MCF 10A (cell line): ENCODE data around the gene BEST3. TPM values are rescaled to one million over a fixed set of nuclear protein-coding genes. Genes with fewer than 3 reads are reported as not detected.

Experiments
- BruUV-seq: library from RNA; stranded (reverse); fragments of 400-500 nt; replicated peaks from 2 replicates; lab custom pipeline; 2021; lab: Mats Ljungman, UMichigan
- CTCF ChIA-PET: fragments of 300-600 bp; sonication (Branson Sonifier 250); formaldehyde crosslinking; extraction: SDS; loops from one replicate; lab custom pipeline; 2021; ENCODE audit warnings: antibody characterized with exemption, inconsistent platforms; lab: Yijun Ruan, JAX
- POLR2A ChIA-PET: fragments of 300-600, 350-650 bp; sonication (Branson Sonifier 250); formaldehyde crosslinking; extraction: SDS; loops from one replicate; lab custom pipeline; 2020; ENCODE audit warnings: antibody characterized with exemption, inconsistent platforms; lab: Yijun Ruan, JAX
- DNase-seq: peaks from one replicate; pipeline ENCODE4 v3.0.0-alpha.2; 2018; ENCODE audit not compliant: unreplicated experiment
- H3K27ac Mint-ChIP-seq: one replicate; pipeline ENCODE4 v1.8.0; 2022; ENCODE audit warnings: mild to moderate bottlenecking, low read depth, mixed read lengths; ENCODE audit not compliant: unreplicated experiment
- H3K27me3 Mint-ChIP-seq: one replicate; pipeline ENCODE4 v1.8.0; 2022; ENCODE audit warnings: mixed read lengths; ENCODE audit not compliant: insufficient read depth, unreplicated experiment
- H3K36me3 Mint-ChIP-seq: one replicate; pipeline ENCODE4 v1.8.0; 2022; ENCODE audit warnings: mild to moderate bottlenecking, moderate library complexity, mixed read lengths; ENCODE audit not compliant: insufficient read depth, unreplicated experiment
- H3K4me1 Mint-ChIP-seq: one replicate; pipeline ENCODE4 v1.8.0; 2022; ENCODE audit warnings: mixed read lengths; ENCODE audit not compliant: insufficient read depth, unreplicated experiment
- H3K4me3 Mint-ChIP-seq: one replicate; pipeline ENCODE4 v1.8.0; 2022; ENCODE audit warnings: mild to moderate bottlenecking, moderate library complexity, mixed read lengths; ENCODE audit not compliant: unreplicated experiment
- H3K9me3 Mint-ChIP-seq: one replicate; pipeline ENCODE4 v1.8.0; 2022; ENCODE audit warnings: mixed read lengths; ENCODE audit not compliant: unreplicated experiment
- intact Hi-C: fragments of 100-400 bp; cut with micrococcal nuclease; formaldehyde crosslinking; loops from 2 replicates; pipeline ENCODE4 v1.14.1; 2022
- total RNA-seq: library from RNA; stranded (reverse); gene quantifications from 2 replicates; pipeline ENCODE4 v1.2.3, GENCODE V29; 2022
- TF ChIP-seq, protein P1 (sequence below): fragments of 200-600 bp; IDR thresholded peaks from one replicate; pipeline ENCODE4 v1.8.0; 2022; ENCODE audit warnings: antibody characterized with exemption, mild to moderate bottlenecking; ENCODE audit not compliant: unreplicated experiment

Gene BEST3
- total RNA-seq, 1 experiment from 2014 or later = 0.56 TPM

GRCh38 chr12:69688021-69688420 is 11.1 kb downstream of the BEST3 start:
- intact Hi-C loops = no loop called here
- no peaks in the 10 kb centered on the region for H3K27me3 Mint-ChIP-seq
- H3K4me1 Mint-ChIP-seq = peaks cover 27% of the 10 kb centered on the region
- TF ChIP-seq, protein P1, sequence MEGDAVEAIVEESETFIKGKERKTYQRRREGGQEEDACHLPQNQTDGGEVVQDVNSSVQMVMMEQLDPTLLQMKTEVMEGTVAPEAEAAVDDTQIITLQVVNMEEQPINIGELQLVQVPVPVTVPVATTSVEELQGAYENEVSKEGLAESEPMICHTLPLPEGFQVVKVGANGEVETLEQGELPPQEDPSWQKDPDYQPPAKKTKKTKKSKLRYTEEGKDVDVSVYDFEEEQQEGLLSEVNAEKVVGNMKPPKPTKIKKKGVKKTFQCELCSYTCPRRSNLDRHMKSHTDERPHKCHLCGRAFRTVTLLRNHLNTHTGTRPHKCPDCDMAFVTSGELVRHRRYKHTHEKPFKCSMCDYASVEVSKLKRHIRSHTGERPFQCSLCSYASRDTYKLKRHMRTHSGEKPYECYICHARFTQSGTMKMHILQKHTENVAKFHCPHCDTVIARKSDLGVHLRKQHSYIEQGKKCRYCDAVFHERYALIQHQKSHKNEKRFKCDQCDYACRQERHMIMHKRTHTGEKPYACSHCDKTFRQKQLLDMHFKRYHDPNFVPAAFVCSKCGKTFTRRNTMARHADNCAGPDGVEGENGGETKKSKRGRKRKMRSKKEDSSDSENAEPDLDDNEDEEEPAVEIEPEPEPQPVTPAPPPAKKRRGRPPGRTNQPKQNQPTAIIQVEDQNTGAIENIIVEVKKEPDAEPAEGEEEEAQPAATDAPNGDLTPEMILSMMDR = no peak
- no peaks in the 10 kb centered on the region for H3K9me3 Mint-ChIP-seq
- H3K36me3 Mint-ChIP-seq = no peaks in the 10 kb centered on the region
- no peak overlapping the region for H3K4me3 Mint-ChIP-seq
- POLR2A ChIA-PET = no interaction called here
- no TSS peak for BruUV-seq
- no peak for DNase-seq
- CTCF ChIA-PET = interaction anchor here (0.5 to 1.5 kb wide), 2 partner anchors 48 to 770 kb away, joined by 3 to 7 read pairs; no protein-coding TSS in a partner anchor
- H3K27ac Mint-ChIP-seq = no peak overlapping the region

GRCh38 chr12:69687390-69687789 is 11.7 kb downstream of the BEST3 start:
- H3K9me3 Mint-ChIP-seq = no peaks in the 10 kb centered on the region
- BruUV-seq = no TSS peak
- TF ChIP-seq, protein P1 = no peak
- CTCF ChIA-PET = interaction anchor here (0.8 kb wide), 1 partner anchor 23 kb away, joined by 3 read pairs; no protein-coding TSS in a partner anchor
- H3K27me3 Mint-ChIP-seq = no peaks in the 10 kb centered on the region
- H3K4me1 Mint-ChIP-seq = peaks cover 27% of the 10 kb centered on the region
- peak; percentile 40 for DNase-seq
- POLR2A ChIA-PET = no interaction called here
- H3K36me3 Mint-ChIP-seq = no peaks in the 10 kb centered on the region
- H3K27ac Mint-ChIP-seq = no peak overlapping the region
- intact Hi-C loops = no loop called here
- no peak overlapping the region for H3K4me3 Mint-ChIP-seq

GRCh38 chr12:69686731-69687130 is 12.4 kb downstream of the BEST3 start:
- TF ChIP-seq, protein P1 = no peak
- H3K4me3 Mint-ChIP-seq = no peak overlapping the region
- ChIA-PET POLR2A (no interaction called here), CTCF (interaction anchor here (0.8 kb wide), 1 partner anchor 24 kb away, joined by 3 read pairs; no protein-coding TSS in a partner anchor)
- no peaks in the 10 kb centered on the region for H3K27me3 Mint-ChIP-seq
- H3K27ac Mint-ChIP-seq = no peak overlapping the region
- H3K9me3 Mint-ChIP-seq = no peaks in the 10 kb centered on the region
- intact Hi-C loops = no loop called here
- BruUV-seq = no TSS peak
- peaks cover 27% of the 10 kb centered on the region for H3K4me1 Mint-ChIP-seq
- no peak for DNase-seq
- H3K36me3 Mint-ChIP-seq = no peaks in the 10 kb centered on the region

DNA sequence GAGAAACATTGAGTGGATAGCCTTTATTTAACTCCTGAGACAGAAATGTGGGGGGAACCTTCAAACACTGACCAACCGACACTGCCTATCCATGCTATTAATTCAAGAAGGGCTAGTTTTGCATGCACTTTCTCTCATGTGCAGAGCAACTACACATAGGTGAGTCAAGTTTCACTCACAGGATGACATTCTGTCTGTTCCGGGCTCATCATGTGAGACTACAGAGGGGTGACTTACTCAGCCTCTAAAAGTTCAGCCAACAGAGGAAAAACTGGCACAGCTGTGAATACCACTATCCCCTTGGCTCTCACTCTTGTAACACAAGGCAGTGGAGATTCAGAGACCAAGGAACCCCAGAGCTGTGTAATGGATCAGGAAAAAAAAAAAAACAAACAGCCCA is 13.3 kb downstream of the BEST3 start:
- peak; percentile 70 for DNase-seq
- ChIA-PET CTCF (no interaction called here), POLR2A (interaction anchor here (0.7 kb wide), 1 partner anchor 38 kb away, joined by 3 read pairs; no protein-coding TSS in a partner anchor)
- Mint-ChIP-seq H3K27ac (peak overlapping the region; percentile 61), H3K4me1 (peaks cover 27% of the 10 kb centered on the region), H3K9me3 (no peaks in the 10 kb centered on the region), H3K27me3 (no peaks in the 10 kb centered on the region), H3K4me3 (no peak overlapping the region), H3K36me3 (no peaks in the 10 kb centered on the region)
- TF ChIP-seq, protein P1 = no peak
- no TSS peak for BruUV-seq
- intact Hi-C loops = no loop called here
